HG02943 (cell line): ENCODE data around the gene CHD9NB.
"Not testable (repeated sequence)": the region's sequence is repeated elsewhere in the genome, so short reads cannot be mapped to it uniquely, and the experiment has no call there.

Source experiments
- ATAC-seq: cut with Tn5 transposase; IDR thresholded peaks from one replicate; pipeline ENCODE4 v1.9.1; 2021; ENCODE audit warnings: mild to moderate bottlenecking, low read depth, moderate library complexity; ENCODE audit not compliant: unreplicated experiment

CHD9NB gene

DNA sequence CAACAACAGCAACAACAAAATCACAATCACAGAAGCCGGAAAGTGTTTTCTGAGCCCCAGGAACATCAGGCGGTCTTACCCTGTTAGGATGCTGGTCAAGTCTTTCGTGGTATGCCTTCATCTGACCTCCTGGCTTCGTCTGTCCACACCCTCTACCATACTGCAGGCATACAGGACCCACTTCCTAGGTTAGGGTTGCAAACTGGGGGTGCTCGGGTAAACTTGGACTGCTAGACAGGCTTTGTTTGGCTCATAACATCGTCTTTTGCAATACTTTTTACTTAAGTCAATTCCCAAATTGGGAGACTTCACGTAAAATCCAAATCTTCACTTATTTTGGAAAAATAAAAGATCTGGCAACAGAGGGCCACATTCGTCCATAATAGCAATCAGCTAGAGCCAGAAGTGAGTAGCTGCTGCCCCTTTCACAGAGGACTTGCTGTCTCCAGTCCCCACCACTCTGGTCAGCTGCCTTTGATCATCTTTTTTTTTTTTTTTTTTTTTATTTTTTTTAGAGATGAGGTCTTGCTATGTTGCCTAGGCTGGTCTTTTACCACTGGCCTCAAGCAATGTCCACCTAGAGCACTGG, 32.1 kb upstream of the CHD9NB start:
- no peak for ATAC-seq

DNA sequence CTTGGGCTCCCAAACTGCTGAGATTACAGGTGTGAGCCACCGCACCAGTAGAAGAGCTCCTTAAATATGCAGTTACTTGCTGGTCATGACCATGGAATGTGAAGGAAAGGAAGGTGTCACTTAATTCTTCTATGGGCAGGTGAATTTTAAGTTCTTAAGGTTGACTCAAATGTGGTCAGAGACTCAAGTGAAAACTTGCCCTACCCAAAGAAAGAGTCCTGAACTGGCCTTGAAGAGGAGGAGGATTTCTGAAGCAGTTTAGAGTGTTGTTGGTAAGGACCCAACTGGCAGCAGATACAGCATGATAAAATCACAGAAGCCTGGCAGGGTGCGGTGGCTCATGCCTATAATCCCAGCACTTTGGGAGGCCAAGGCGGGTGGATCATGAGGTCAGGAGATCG, 31.4 kb upstream of the CHD9NB start:
- ATAC-seq, result no peak

DNA sequence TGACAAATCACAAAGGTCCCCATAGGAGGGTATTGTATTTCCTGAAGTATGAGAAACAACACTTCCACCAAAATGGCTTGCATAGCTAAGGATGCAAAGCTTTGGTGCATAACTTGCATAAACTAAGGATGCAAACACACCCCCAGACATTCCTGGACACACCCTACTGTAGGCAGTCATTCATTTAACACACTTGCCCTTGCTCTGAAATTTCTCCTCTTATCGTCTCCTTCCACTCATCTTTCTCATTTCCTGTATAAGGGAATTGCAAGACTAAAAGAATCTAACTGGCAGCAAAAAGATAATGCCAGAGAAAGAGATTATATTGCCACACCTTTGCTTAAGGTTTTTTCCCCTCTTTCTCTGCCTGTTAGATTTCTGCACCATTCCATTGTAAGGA, 30.4 kb upstream of the CHD9NB start:
- ATAC-seq, result no peak

DNA sequence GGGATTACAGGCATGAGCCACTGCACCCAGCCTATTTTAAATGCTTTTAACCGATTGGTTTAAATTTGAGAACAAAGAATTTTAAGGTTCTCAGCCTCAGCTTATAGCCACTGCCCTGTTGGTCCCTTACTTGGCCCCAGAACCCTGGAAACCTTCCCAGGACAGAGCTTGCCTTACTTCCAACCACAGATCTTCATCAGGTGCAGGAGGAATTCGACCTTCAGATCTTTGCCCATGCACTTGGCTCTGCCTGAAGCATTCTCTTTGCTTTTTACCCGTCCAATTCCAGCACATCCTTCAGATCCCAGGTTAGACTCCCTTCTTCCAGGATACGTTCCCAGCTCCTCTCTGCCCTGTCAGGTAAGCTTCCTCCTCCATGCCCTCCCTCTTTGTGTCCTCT, 29.8 kb upstream of the CHD9NB start:
- ATAC-seq, result no peak

DNA sequence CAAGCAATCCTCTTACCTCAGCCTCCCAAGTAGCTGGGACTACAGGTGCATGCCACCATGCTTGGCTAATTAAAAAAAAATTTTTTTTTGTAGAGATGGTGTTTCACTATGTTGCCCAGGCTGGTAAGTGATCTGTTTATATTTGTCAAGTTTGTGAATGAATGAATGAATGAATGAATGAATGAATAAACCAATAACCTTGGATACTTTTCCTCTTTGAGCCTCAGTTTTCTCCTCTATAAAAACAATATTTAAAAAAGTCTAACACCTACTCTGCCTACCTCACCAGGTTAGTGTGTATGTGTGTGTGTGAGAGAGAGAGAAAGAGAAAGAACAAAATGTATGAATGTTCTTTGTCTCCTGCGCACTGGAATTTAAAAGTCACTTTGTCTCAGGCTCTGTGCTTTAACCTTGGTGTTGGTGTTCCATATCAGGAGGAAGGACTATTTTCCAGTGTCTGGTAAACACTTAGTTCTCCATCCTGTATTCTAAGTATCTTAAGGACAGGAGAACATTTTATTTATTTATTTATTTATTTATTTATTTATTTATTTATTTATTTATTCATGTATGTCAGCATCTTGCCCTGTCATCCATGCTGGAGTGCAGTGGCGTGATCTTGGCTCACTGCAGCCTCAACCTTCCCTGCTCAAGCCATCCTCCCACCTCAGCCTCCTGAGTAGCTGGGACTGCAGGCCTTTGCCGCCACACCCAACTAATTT, 29.1 kb upstream of the CHD9NB start:
- ATAC-seq, result no peak

DNA sequence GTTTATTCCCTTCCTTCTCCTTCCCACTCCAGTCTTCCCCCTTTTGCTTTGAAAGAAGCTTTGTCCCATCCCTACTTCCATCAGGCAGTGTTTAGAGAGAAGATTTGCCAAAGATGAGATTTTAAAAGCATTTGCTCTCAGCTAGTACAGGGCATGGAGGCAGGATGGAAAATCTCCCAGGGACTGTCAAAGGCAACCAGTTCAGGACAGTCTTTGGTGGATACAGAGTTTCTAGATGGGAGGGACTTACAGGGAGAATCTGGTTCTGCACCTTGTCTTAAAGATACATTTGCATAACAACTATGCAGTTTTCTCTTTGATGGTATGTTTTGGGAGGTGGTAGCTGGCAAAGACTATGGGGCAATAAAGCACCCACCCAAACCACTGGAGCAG, 28.3 kb upstream of the CHD9NB start:
- ATAC-seq, result no peak

DNA sequence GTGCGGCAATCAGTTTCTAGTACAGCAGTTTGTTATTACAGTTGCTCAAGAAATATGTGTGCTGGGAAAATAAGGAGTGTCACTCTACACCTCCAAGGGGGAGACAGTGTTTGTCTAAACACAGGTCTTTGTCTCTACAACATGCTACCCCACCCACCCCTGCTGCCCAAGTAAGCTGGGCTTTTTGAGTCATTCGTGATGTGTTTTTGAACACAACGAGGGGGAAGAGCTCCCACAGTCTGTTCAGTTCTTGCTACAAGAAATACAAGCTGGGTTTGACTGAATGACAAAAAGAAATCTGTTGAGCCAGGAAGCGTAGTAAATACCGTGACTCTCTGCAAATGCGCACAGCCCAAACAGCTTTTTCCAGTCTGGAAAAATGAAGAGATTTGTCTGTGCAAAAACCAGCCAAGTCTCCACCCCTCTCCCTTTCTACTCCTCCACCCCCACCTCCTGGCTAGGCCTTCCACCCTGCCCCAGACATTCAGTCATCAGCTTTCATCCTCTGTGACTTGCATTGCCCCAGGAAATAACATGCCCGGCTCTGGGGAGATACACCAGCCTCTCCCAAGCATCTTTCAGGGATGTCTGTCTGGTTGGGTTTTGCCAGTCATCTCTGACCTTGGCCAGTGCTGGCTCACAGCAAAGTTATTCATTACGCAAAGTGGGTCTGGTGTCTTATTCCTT, 27.8 kb upstream of the CHD9NB start:
- ATAC-seq, result no peak

DNA sequence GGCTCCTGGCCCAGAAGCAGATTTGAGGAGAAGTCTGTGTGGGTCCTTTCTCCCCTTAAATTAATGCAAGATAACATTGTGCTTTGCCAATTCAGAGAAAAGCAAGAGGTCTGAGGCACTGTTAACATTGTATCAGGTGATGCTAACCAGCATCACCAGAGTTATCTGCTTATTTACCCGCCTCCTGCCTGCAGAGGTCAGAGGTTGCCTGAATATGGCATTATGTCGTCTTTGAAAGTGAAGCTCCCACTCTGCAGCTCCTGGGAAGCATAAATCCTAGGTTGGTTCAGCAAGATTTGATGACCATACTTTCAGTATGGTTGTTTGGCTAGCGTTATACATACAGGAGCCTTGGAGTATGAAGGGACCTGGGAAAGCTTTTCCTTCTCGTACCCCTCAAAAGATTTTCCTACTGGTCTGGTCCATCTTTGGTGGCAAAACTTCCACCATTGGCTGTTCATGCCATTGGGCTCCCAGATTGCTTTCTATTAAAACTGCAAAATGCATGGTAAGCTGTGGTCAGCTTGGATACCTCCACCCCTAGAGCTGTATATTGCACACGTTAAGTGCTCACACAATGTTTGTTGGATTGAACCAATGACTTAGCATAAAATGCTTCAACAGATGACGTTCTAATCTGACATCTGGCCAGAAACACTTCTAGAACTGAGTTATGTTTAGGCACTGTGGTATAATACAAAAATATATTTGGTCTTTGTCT, 26.2 kb upstream of the CHD9NB start:
- ATAC-seq, result no peak

DNA sequence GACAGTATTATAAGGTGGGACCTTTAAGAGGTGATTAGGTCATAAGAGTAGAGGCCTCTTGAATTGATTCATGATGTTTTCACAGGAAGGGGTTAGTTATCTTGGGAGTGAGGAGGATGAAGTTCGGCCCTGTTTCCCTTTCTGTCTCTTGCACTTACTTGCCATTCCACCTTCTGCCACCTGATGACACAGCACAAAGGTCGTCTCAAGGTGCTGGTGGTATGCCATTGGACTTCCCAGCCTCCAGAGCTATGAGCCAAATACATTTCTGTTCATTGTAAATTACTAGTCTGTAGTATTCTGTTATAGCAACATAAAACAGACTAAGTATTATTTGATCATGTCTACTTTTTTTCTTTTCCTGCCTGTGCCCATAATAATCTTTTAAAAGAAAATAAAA, 25.6 kb upstream of the CHD9NB start:
- no peak for ATAC-seq

DNA sequence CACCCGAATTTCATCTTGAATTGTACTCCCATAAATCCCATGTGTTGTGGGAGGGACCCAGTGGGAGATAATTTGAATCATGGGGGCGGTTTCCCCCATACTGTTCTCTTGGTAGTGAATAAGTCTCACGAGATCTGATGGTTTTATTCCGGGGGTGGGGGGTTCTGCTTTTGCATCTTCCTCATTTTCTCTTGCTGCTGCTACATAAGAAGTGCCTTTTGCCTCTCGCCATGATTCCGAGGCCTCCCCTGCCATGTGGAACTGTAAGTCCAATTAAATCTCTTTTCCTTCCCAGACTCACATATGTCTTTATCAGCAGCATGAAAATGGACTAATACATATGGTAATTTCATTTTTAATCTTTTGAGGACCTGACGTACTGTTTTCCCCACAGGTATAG, 22.8 kb upstream of the CHD9NB start:
- not testable (repeated sequence) for ATAC-seq

DNA sequence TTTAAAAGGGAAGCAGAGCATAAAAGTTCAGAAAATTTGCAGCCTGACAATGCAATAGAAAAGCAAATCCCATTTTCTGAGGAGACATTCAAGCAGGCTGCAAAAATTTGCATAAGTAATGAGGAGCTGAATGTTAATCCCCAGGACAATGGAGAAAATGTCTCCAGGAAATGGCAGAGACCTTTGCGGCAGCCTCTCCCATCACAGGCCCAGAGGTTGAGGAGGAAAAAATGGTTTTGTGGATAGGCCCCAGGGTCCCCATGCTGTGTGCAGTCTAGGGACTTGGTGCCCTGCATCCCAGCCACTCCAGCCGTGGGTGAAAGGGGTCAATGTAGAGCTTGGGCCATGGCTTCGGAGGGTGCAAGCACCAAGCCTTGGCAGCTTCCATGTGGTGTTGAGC, 21.6 kb upstream of the CHD9NB start:
- not testable (repeated sequence) for ATAC-seq

DNA sequence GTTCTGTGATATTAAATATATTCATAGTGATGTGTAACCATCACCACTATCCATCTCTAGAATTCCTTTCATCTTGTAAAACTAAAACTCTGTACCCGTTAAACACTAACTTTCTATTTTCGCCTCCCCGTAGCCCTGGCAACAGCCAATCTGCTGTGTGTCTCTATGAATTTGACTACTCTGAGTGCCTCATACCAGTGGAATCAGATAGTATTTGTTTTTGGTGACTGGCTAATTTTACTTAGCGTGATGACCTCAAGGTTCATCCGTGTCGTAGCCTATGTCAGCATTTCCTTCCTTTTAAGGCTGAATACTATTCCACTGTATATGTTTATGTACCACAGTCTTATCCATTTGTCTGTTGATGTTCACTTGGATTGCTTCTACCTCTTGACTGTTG, 20.3 kb upstream of the CHD9NB start:
- ATAC-seq, result no peak

DNA sequence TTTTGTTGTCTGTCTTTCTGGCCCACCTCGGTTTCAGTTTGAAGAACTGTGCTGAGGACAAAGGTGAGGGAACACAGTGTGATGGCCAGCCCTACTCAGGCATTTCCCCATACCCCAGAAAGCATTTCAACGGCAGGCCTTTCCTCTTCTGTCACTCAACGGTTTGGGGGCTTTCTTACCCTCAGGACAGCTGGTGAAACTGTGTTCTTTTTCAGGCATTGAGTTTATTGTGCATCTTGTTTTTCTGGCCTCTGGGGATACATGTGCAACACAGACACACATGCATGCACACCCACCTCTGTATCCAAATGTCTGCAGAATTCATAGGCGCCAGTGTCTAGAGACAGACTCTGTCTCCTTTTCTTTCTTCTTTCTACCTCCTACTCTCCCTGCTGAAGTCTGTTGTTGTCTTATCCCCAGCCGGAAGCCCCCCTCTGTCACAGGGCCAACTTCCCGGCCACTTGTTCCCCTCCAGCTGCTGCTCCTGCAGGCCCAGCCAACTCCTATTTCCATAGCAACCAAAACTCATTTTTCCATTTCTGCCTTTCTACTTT, 19.1 kb upstream of the CHD9NB start:
- peak; percentile 47 for ATAC-seq

DNA sequence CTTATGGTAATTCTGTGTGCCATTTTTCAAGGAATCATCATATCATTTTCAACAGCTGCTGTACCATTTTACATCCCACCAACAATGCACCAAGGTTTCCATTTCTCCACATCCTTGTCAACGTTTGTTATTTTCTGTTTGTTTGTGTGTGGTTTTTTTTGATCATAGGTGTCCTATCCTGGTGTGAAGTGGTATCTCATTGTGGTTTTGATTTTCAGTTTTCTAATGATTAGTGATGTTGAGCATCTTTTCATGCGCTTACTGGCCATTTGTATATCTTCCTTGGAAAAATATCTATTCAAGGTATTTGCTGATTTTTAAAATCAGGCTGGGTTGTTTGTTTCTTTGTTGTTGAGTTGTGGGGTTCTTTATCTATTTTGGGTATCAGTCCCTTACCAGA, 17.1 kb upstream of the CHD9NB start:
- ATAC-seq, result no peak

DNA sequence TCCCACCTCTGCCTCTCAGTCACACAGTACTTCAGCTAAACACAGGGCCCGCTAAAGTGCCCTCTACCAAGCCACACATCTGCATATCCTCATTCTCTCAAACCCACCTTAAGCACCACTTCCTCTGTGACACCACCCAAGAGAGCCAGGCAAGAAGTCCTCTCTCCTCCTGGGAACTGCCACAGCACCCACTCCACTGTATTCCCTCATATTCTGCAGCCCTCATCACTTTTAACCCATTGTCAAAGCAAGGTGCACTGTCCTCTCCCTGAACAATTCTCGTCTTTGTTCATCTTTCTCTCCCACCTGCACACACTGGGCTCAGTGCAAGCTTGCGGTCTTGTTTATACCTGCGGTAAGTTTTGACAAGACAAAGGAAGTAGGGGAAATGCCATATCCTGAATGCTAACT, 15.7 kb upstream of the CHD9NB start:
- peak; percentile 56 for ATAC-seq

DNA sequence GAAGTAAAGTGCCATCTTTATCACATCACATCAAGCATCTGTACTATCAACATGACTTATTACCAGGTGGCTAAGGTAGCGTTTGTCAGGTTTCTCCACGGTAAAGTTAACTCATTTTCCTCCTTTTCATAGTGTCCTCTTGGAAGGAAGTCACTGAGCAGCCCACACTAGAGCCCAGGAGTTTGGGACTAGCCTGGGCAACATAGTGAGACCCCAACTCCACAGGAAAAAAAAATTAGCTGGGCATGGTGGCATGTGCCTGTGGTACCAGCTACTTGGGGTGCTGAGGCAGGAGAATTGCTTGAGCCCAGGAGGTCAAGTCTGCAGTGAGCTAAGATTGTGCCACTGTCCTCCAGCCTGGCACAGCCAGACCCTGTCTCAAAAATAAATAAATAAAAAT, 15.0 kb upstream of the CHD9NB start:
- ATAC-seq, result no peak

DNA sequence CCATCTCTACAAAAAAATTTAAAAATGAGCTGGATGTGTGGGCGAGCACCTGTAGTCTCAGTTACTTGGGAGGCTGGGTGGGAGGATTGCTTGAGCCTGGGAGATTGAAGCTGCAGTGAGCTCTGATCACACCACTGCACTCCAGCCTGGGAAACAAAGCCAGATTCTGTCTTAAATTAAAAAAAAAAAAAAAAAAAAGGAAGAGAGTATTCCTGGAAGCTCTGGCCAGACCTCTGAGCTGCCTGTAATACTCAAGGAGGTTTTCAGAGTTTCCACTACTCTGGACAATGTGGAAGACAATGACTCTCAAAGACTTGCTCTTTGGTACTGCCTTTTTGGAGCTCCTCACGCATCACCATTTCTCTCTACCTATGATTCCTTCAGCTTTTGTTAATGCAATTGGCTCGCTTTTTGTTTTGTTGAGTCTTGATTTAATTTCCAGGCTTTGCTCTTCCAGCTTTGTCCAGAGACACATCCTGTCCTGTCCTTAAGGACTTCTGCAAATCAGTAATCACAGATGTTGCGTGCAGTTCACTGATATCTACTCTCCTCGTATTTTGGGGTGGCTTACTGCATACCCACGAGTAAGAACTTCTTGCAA, 12.9 kb upstream of the CHD9NB start:
- ATAC-seq, result no peak

DNA sequence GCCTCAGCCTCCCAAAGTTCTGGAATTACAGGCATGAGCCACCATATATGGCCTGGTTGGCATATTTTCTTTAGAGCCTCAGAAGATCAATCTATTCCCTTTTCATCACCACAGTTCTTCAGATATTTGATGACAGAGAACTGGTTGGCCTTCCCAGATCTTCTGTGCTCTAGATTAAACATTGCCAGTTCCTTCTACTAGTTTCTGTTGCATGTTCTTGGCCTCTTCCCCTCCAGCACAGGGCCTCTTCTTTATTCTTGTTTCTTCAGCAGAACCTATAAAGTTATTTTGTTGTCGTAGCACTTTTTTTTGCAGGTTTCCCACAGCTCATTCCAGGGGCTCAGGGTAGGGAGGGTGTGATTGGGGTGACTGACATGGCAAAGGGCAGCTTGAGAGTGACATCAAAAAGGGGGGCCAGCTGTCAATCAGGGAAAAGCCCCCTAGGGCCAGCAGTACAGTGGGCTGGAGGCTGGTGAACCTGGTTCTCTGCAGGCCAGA, 11.4 kb upstream of the CHD9NB start:
- ATAC-seq, result no peak

DNA sequence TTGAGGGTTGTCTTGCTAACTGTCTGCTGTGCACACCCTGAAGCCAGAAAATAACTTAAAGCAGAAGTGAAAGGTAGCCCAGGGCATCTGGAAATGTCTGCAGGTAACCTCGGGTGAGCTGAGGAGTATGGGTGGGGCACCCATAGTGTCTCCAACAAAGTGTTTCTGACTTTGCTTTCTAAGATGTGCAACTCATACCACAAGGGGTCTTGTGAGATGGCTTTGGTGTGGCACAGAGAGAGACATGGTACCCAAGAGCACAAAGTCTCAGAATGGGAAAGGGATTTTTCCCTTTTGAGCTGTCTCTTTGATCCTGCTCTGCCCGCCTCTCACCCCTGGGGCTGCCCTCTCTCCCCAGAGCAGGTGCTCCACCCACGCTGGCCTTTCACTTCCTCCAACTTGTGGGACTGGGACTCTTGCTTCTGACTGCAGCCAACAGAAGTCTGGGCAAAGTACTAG, 9.0 kb upstream of the CHD9NB start:
- peak; percentile 81 for ATAC-seq

DNA sequence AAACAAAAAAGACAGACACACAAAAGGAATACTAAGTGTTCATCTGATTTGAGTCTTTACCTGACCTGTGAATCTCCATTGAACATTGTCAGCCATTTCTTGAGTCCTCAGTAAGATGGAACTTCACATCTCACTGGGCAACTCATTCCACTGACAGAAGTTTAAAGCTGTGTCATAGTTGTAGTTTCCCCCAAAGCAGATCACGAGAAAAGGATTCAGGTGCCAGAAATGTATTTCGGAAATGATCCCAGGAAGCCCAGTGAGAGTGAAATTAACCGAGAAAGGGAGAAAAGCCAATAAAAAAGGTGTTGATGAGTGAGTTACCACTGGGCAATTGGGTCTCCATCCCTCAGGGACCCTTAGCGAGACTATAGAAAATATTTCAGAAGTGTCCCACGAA, 8.6 kb upstream of the CHD9NB start:
- ATAC-seq, result no peak
